Trophoblast cell (in vitro differentiated cells and primary cell): Measurements from ENCODE around the gene POU4F1.

ENCODE experiments used
- DNase-seq, 2 donors: peaks; one replicate each; pipeline ENCODE4 v3.0.0-alpha.2; 2016
- H2AFZ ChIP-seq: 2 replicates; pipeline ENCODE4 v1.6.1; 2013; ENCODE audit warnings: low read length, moderate library complexity, mild to moderate bottlenecking; ENCODE audit not compliant: insufficient read depth, poor library complexity
- H2AK5ac ChIP-seq: 2 replicates; pipeline ENCODE4 v1.6.1; 2013; ENCODE audit warnings: mild to moderate bottlenecking, low read length
- H2BK120ac ChIP-seq: 2 replicates; pipeline ENCODE4 v1.6.1; 2013; ENCODE audit warnings: low read length, mild to moderate bottlenecking, moderate library complexity; ENCODE audit not compliant: insufficient read depth, poor library complexity
- H2BK12ac ChIP-seq: 2 replicates; pipeline ENCODE4 v1.6.1; 2013; ENCODE audit warnings: mild to moderate bottlenecking, low read length, moderate library complexity
- H2BK5ac ChIP-seq: 2 replicates; pipeline ENCODE4 v1.6.1; 2013; ENCODE audit warnings: low read length, low read depth, moderate library complexity, mild to moderate bottlenecking; ENCODE audit not compliant: poor library complexity
- H3K14ac ChIP-seq: 2 replicates; pipeline ENCODE4 v1.6.1; 2013; ENCODE audit warnings: mild to moderate bottlenecking, low read length
- H3K18ac ChIP-seq: 2 replicates; pipeline ENCODE4 v1.6.1; 2013; ENCODE audit warnings: mild to moderate bottlenecking, low read length
- H3K23ac ChIP-seq: 2 replicates; pipeline ENCODE4 v1.6.1; 2013; ENCODE audit warnings: low read length
- H3K27ac ChIP-seq: 2 replicates; pipeline ENCODE4 v1.5.1; 2013; ENCODE audit warnings: low read depth, mild to moderate bottlenecking, inconsistent platforms, low read length, moderate library complexity
- H3K27me3 ChIP-seq: 2 replicates; pipeline ENCODE4 v1.6.1; 2013; ENCODE audit warnings: inconsistent platforms, mild to moderate bottlenecking, low read length, moderate library complexity; ENCODE audit not compliant: insufficient read depth
- H3K36me3 ChIP-seq, 2 experiments: 1 replicate in 1 of 2; 2 replicates in 1 of 2; pipeline ENCODE4 v1.6.1; 2013; ENCODE audit warnings: low read length in 2 of 2, mild to moderate bottlenecking in 2 of 2, moderate library complexity in 1 of 2; ENCODE audit not compliant: insufficient read depth in 2 of 2, control insufficient read depth in 1 of 2
- H3K4ac ChIP-seq: 2 replicates; pipeline ENCODE4 v1.6.1; 2013; ENCODE audit warnings: low read depth, mild to moderate bottlenecking, low read length, moderate library complexity
- H3K4me1 ChIP-seq, 2 experiments: 1 replicate in 1 of 2; 2 replicates in 1 of 2; pipeline ENCODE4 v1.6.1; 2013; ENCODE audit warnings: low read length in 2 of 2, mild to moderate bottlenecking in 2 of 2, moderate library complexity in 1 of 2; ENCODE audit not compliant: insufficient read depth in 2 of 2, control insufficient read depth in 1 of 2
- H3K4me2 ChIP-seq: 2 replicates; pipeline ENCODE4 v1.6.1; 2013; ENCODE audit warnings: inconsistent platforms, mild to moderate bottlenecking, low read length, moderate library complexity
- H3K4me3 ChIP-seq: 2 replicates; pipeline ENCODE4 v1.5.1; 2013; ENCODE audit warnings: mild to moderate bottlenecking, low read depth, low read length, inconsistent platforms
- H3K79me1 ChIP-seq: one replicate; pipeline ENCODE4 v1.6.1; 2013; ENCODE audit warnings: low read length
- H3K79me2 ChIP-seq: 2 replicates; pipeline ENCODE4 v1.6.1; 2013; ENCODE audit warnings: low read length, mild to moderate bottlenecking; ENCODE audit not compliant: control insufficient read depth, insufficient read depth, poor library complexity
- H3K9ac ChIP-seq: 2 replicates; pipeline ENCODE4 v1.6.1; 2013; ENCODE audit warnings: mild to moderate bottlenecking, low read length
- H3K9me3 ChIP-seq: 2 replicates; pipeline ENCODE4 v1.6.1; 2013; ENCODE audit warnings: low read depth, mild to moderate bottlenecking, control low read depth, inconsistent platforms, low read length; ENCODE audit not compliant: insufficient read depth
- H4K12ac ChIP-seq: 2 replicates; pipeline ENCODE4 v1.6.1; 2013; ENCODE audit warnings: low read depth, mild to moderate bottlenecking, low read length, moderate library complexity
- H4K8ac ChIP-seq: 2 replicates; pipeline ENCODE4 v1.6.1; 2013; ENCODE audit warnings: low read depth, mild to moderate bottlenecking, low read length, moderate library complexity
- H4K91ac ChIP-seq: one replicate; pipeline ENCODE4 v1.6.1; 2013; ENCODE audit warnings: low read depth, mild to moderate bottlenecking, low read length, moderate library complexity
- WGBS: extraction: QIAGEN DNeasy Blood & Tissue Kit; methylation state at CpG from one replicate; pipeline ENCODE4 v1.1.7; 2013; ENCODE audit warnings: missing lambda C conversion rate; ENCODE audit not compliant: insufficient read length, insufficient coverage; ENCODE audit errors: extremely low coverage; 5-methylcytosine and 5-hydroxymethylcytosine counted together

POU4F1 gene

DNA sequence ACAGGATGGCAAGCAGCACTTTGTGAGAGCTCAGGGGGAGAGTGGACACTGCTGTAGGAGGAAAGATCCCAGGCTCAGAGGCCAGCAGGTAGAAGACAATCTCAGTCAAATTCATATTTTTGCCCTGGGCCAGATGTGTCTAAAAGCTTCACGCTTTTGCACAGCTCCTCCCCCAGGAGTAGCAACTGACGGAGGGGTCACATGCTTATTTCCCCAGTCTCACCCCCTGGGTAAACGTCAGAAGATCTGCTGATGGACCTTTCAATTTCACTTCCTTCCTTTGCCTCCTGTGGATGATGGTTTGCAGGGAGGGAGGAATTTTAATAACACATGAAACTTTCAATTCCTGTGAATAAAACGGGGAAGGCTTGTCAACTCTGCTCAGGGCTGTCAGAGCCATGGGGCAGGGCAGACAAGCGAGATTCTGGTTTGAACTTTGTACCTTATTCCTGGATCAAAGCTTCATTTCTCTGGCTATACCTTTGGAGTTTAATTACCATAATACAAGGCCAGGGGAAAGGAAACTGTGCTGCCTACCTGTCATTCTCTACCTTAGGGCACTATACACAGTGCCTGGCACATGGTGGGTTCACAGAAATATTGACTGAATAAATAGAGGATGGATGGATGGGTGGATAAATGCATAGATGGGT is 41.0 kb downstream of the POU4F1 start:
- Histone ChIP-seq H3K79me2 (no peaks in the 10 kb centered on the region), H3K14ac (no peak overlapping the region), H3K4me3 (no peak overlapping the region), H3K9ac (no peak overlapping the region), H3K4me2 (no peak overlapping the region), H3K18ac (no peak overlapping the region), H4K8ac (no peak overlapping the region), H3K4ac (no peak overlapping the region), H2BK12ac (no peak overlapping the region), H3K9me3 (no peaks in the 10 kb centered on the region), H3K23ac (no peak overlapping the region), H3K36me3 (no peaks in the 10 kb centered on the region), H4K91ac (no peak overlapping the region), H2AFZ (no peak overlapping the region), H3K27me3 (no peaks in the 10 kb centered on the region), H4K12ac (no peak overlapping the region), H3K4me1 (no peaks in the 10 kb centered on the region), H2AK5ac (no peak overlapping the region), H2BK5ac (no peak overlapping the region), H3K27ac (no peak overlapping the region), H2BK120ac (no peak overlapping the region), H3K79me1 (no peaks in the 10 kb centered on the region)
- no peak for DNase-seq
- no CpG with 5 or more reads among the region's 5 CpGs for WGBS
